Stimulated activated effector memory CD8-positive, alpha-beta T cell treated with anti-CD3 and anti-CD28 coated beads, Interleukin-12 subunit alpha, Interleukin-12 subunit beta, amount 100 ng/mL, for 72 hours (primary cell): Measurements from ENCODE around the gene MBOAT7.
"Not testable (repeated sequence)": the region's sequence is repeated elsewhere in the genome, so short reads cannot be mapped to it uniquely, and the experiment has no call there.

Experiments
- ATAC-seq: fragments of 150-1000 bp; cut with Tn5 transposase; 2 replicates; pipeline ENCODE4 v1.10.0; 2021
- DNase-seq, 2 donors: peaks; one replicate each; pipeline ENCODE4 v3.0.0; 2021 to 2022; ENCODE audit warnings: low spot score in 2 of 2
- H3K27ac Mint-ChIP-seq: one replicate; pipeline ENCODE4 v1.8.0; 2022; ENCODE audit warnings: mild to moderate bottlenecking, mixed read lengths
- H3K36me3 Mint-ChIP-seq: one replicate; pipeline ENCODE4 v1.8.0; 2022; ENCODE audit warnings: mild to moderate bottlenecking, mixed read lengths
- H3K4me1 Mint-ChIP-seq: one replicate; pipeline ENCODE4 v1.8.0; 2022; ENCODE audit warnings: mixed read lengths
- H3K4me3 Mint-ChIP-seq: one replicate; pipeline ENCODE4 v1.8.0; 2022; ENCODE audit warnings: mild to moderate bottlenecking, mixed read lengths
- H3K9me3 Mint-ChIP-seq: one replicate; pipeline ENCODE4 v1.8.0; 2022; ENCODE audit warnings: mixed read lengths

Gene MBOAT7

GRCh38 chr19:54203151-54203611, 13.8 kb upstream of the MBOAT7 start:
- DNase-seq, result no peak
- Mint-ChIP-seq H3K4me1 (peaks cover 79% of the 10 kb centered on the region), H3K36me3 (peaks cover 81% of the 10 kb centered on the region), H3K4me3 (peak overlapping the region; percentile 88), H3K9me3 (no peaks in the 10 kb centered on the region), H3K27ac (peak overlapping the region; percentile 99)
- no peak for ATAC-seq

DNA sequence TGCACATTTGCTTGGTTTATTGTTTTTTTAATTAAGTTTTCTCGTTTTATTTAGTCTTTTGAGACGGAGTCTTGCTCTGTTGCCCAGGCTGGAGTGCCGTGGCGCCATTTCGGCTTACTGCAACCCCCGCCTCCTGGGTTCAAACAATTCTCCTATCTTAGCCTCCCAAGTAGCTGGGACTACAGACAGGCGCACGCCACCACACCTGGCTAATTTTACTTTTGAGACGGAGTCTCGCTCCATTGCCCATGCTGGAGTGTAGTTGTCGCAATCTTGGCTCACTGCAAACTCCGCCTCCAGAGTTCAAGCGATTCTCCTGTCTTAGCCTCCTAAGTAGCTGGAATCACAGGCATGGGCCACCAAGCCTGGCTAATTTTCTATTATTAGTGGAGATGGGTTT, 12.6 kb upstream of the MBOAT7 start:
- H3K27ac Mint-ChIP-seq, result peak overlapping the region; percentile 99

GRCh38 chr19:54201172-54201701, 11.9 kb upstream of the MBOAT7 start:
- DNase-seq (no peak), ATAC-seq (no peak)
- Mint-ChIP-seq H3K4me1 (peaks cover 60% of the 10 kb centered on the region), H3K9me3 (no peaks in the 10 kb centered on the region), H3K27ac (peak overlapping the region; percentile 99), H3K36me3 (peaks cover 63% of the 10 kb centered on the region), H3K4me3 (peak overlapping the region; percentile 88)

More for the DNA sequence above, 12.6 kb upstream of the MBOAT7 start:
- DNase-seq (no peak), ATAC-seq (no peak)
- Mint-ChIP-seq H3K36me3 (peaks cover 69% of the 10 kb centered on the region), H3K4me3 (peak overlapping the region; percentile 88), H3K9me3 (no peaks in the 10 kb centered on the region), H3K4me1 (peaks cover 67% of the 10 kb centered on the region)

DNA sequence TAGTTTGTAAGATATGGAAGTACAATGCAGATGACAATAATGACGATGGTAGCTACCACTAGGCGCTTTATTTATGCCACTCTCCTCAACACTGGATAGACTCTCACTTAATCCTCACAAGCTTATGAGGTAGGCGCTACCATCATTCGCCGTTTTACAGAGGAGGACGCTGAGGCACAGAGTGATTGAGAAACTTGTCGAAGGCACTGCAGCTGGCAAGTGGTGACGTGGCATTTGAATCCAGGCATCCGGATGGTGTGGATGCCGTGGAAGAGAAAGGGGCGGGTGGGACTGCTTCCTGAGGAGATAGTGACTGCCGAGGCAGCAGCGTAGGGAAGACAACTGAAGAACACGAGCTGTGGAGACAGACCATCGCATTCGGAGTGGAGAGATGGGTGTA, 10.0 kb upstream of the MBOAT7 start:
- DNase-seq, result no peak
- H3K36me3 Mint-ChIP-seq, result peaks cover 63% of the 10 kb centered on the region
- H3K4me3 Mint-ChIP-seq, result peak overlapping the region; percentile 88
- H3K9me3 Mint-ChIP-seq, result no peaks in the 10 kb centered on the region
- H3K27ac Mint-ChIP-seq, result peak overlapping the region; percentile 99
- H3K4me1 Mint-ChIP-seq, result peaks cover 42% of the 10 kb centered on the region
- ATAC-seq, result no peak

DNA sequence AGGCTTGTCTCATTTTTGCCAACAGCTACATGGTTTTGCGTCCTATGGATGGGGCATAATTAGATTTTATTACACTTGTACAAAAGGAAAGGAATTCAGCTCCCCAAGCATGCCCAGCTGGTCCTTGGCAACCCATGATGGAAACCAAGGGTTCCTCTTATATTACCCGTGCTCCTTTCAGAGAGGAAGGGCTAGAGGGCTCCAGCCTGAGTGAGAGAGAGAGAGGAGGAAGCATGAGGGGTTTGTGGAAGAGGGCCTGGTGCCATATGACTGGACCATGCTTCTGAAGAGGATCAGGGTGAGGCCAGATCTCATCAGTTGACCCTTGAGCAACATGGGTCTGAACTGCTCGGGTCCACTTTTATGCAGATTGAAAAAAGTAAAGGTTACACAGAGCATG, 7.7 kb upstream of the MBOAT7 start:
- no peak for DNase-seq
- H3K4me1 Mint-ChIP-seq, result peaks cover 31% of the 10 kb centered on the region
- no peak overlapping the region for H3K27ac Mint-ChIP-seq
- peaks cover 61% of the 10 kb centered on the region for H3K36me3 Mint-ChIP-seq
- no peak overlapping the region for H3K4me3 Mint-ChIP-seq
- ATAC-seq, result no peak
- no peaks in the 10 kb centered on the region for H3K9me3 Mint-ChIP-seq

GRCh38 chr19:54196536-54196935, 7.2 kb upstream of the MBOAT7 start:
- H3K4me1 Mint-ChIP-seq, result peaks cover 34% of the 10 kb centered on the region
- DNase-seq (no peak), ATAC-seq (no peak)
- no peak overlapping the region for H3K27ac Mint-ChIP-seq
- no peak overlapping the region for H3K4me3 Mint-ChIP-seq
- H3K36me3 Mint-ChIP-seq, result peaks cover 59% of the 10 kb centered on the region
- no peaks in the 10 kb centered on the region for H3K9me3 Mint-ChIP-seq

DNA sequence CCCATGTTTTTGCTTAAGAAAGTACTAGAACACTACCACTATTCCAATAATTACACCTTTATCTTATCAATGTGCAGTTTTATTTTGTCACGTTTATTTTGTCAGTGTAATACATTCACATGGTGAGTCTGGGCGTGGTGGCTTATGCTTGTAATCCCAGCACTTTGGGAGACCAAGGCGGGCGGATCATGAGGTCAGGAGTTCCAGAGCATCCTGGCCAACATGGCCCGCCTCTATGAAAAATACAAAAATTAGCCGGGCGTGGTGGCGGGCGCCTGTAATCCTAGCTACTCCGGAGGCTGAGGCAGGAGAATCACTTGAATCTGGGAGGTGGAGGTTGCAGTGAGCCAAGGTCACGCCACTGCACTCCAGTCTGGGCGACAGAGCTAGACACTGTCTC, 5.1 kb upstream of the MBOAT7 start:
- ATAC-seq, H3K27ac Mint-ChIP-seq, H3K4me3 Mint-ChIP-seq, H3K9me3 Mint-ChIP-seq, DNase-seq: not testable (repeated sequence)
- peaks cover 64% of the 10 kb centered on the region for H3K36me3 Mint-ChIP-seq
- H3K4me1 Mint-ChIP-seq, result peaks cover 24% of the 10 kb centered on the region

GRCh38 chr19:54193011-54193410, 3.6 kb upstream of the MBOAT7 start:
- ATAC-seq (no peak), DNase-seq (no peak)
- Mint-ChIP-seq H3K36me3 (peaks cover 68% of the 10 kb centered on the region), H3K9me3 (no peaks in the 10 kb centered on the region), H3K4me3 (peak overlapping the region; percentile 95), H3K4me1 (peaks cover 27% of the 10 kb centered on the region), H3K27ac (no peak overlapping the region)

DNA sequence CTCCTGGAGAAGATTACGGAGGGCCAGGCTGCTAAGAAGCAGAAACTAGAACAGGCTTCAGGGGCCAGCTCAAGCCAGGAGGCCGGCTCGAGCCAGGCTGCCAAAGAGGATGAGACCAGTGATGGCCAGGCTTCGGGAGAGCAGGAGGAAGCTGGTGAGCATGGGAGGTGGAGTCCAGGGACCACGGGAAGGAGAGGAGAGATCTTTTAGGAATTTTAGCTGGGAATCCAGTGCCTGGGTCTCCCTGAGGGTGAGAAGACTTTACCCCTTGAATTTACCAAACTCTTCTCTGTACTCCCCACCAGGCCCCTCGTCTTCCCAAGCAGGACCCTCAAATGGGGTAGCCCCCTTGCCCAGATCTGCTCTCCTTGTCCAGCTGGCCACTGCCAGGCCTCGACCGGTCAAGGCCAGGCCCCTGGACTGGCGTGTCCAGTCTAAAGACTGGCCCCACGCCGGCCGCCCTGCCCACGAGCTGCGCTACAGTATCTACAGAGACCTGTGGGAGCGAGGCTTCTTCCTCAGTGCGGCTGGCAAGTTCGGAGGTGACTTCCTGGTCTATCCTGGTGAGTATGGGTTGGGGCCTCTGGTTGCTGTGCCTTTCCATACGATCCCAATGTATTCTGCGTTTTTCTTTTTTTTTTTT, 2.6 kb upstream of the MBOAT7 start:
- Mint-ChIP-seq H3K4me1 (peaks cover 38% of the 10 kb centered on the region), H3K36me3 (peaks cover 77% of the 10 kb centered on the region), H3K4me3 (peak overlapping the region; percentile 95), H3K27ac (peak overlapping the region; percentile 99), H3K9me3 (no peaks in the 10 kb centered on the region)
- ATAC-seq, result no peak
- DNase-seq, result no peak

GRCh38 chr19:54191011-54191810, 1.8 kb upstream of the MBOAT7 start, which contains the start of gene TSEN34:
Gene TSEN34 (plus strand): TSS chr19:54191308. CDS start chr19:54191365, 57 bp downstream.
- Mint-ChIP-seq H3K36me3 (peaks cover 83% of the 10 kb centered on the region), H3K27ac (peak within 1 kb of the TSS; percentile 99)

DNA sequence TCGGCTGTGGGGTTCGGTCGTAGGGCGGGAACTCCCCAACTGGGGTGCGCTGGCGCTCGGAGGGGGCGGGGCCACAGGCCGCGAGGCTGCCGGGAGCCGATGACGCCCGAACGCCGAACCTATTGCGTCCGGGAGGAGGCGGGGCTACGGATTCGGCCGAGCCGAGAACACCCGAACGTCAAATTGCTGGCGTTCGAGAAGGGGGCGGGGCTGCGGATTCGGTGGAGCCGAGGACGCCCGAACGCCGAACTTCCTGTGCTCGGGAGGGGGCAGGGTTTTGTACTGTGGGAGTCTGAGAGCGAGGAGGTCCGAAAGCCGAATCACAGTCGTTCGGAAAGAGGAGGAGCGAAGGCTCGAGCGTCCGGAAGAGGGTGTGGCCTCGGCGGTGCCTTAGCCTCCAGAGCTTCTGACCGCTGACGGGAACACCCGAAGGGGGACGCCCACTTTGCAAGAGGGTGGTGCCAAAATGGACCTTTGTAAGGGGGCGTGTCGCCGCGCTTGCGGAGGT, 1.2 kb upstream of the MBOAT7 start:
- Mint-ChIP-seq H3K4me3 (peak overlapping the region; percentile 95), H3K9me3 (no peaks in the 10 kb centered on the region)

More at GRCh38 chr19:54191011-54191810, 1.8 kb upstream of the MBOAT7 start, which contains the start of gene TSEN34:
- no peaks in the 10 kb centered on the region for H3K9me3 Mint-ChIP-seq
- H3K4me1 Mint-ChIP-seq, result peaks cover 43% of the 10 kb centered on the region
- ATAC-seq (peak; percentile 52), DNase-seq (peak in 1 of 2 donors; percentile 92)
- H3K4me3 Mint-ChIP-seq, result peak within 1 kb of the TSS; percentile 95

DNA sequence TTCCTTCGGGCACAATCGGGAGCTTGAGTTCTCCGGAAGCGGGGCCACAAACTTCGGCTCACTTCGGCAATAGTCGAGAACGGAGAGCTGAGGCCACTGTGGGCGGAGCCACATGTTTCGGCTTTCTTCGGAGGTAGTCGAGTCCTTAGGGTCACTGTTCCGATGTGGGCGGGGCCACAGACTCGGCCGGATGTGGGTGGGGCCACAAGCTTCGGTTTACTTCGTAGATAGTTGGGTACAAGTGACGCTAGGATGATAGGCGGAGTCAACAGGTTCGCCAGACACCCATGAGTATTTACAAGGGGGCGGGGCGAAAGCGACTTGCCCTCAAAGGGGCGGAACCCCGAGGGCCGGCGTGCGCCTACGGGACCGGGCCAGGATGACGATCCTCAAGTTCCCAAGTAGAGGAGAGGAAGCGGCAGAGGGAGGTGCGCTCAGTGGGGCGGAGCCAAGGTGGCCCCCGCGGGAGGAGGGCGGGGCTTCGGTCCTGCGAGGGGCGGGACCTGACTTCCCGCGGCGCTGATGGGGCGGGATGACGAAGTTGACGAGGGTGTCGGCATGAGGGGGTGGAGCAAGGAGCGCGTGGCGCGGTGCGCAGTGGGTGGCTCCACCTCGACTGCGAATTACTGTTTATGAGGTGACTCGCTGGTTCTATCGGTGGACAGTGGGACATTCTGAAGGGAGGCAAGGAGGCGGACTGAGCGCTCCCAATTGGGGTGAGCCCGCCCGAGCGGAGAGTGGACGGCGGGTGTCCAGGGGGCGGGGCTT, 539 bp upstream of the MBOAT7 start:
- peaks cover 43% of the 10 kb centered on the region for H3K4me1 Mint-ChIP-seq
- peak; percentile 98 to 100 for DNase-seq
- peak; percentile 74 for ATAC-seq
- H3K27ac Mint-ChIP-seq, result peak overlapping the region; percentile 99
- H3K36me3 Mint-ChIP-seq, result peaks cover 80% of the 10 kb centered on the region
- H3K4me3 Mint-ChIP-seq, result peak overlapping the region; percentile 95
- no peaks in the 10 kb centered on the region for H3K9me3 Mint-ChIP-seq

More for the DNA sequence above, 1.2 kb upstream of the MBOAT7 start:
- peak; percentile 99 to 100 for DNase-seq
- peaks cover 43% of the 10 kb centered on the region for H3K4me1 Mint-ChIP-seq
- ATAC-seq, result peak; percentile 76
- peak overlapping the region; percentile 99 for H3K27ac Mint-ChIP-seq
- H3K36me3 Mint-ChIP-seq, result peaks cover 82% of the 10 kb centered on the region

DNA sequence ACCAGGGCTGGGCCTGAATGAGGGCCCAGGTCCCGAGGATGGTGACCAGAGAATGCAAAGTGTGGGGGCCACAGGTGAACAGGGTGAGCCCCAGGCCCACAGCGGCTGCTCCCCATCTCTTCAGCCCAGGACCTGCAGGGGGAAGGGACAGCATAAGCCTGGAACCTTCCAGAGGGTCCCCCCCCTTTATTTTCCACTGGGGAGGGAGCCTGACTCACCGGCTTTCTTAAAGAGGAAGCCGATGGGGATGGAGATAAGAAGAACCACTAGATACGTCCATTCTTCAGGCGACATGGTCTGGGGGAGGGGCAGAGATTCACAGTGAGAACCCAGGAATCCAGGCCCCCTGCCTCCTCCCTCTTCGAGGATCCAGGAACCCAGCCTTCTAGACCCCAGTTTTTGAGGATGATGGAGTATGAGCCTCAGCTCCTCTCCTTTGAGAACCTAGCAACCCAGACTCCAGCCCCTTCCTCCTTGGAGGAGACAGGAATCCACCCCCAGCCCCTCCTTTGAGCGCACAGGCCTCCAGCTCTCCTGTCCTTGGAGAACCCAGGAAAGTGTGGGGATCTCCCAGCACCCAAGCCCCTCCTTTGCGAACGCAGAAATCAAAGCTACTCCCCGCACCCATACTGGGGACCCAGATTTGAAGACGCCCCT, 1.0 kb downstream of the MBOAT7 start:
- Mint-ChIP-seq H3K4me1 (peaks cover 43% of the 10 kb centered on the region), H3K9me3 (no peaks in the 10 kb centered on the region), H3K4me3 (peak overlapping the region; percentile 95), H3K36me3 (peaks cover 75% of the 10 kb centered on the region), H3K27ac (peak overlapping the region; percentile 99)
- DNase-seq, result no peak
- no peak for ATAC-seq

DNA sequence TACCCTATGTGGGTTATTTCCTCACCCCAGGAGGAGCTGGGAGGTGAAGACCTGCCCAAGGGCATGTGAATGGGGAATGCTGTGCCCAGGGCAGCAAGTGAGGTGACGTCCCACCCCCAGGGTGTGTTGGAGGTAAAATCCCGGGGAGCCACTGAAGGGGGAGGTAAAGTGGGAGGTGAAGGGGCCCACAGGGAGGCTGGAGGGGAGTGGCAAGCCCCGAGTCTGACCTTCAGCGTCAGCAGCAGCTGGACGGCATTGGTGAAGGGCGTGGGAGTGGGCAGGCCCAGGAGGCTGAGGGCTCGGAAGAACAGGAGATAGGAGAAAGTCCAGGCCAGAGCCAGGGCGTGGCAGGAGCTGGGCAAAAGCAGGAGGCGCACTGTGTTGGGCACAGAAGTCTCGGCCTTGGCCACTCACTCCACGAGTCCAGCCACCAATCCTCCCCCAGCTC, 2.4 kb downstream of the MBOAT7 start:
- peaks cover 72% of the 10 kb centered on the region for H3K36me3 Mint-ChIP-seq
- peak overlapping the region; percentile 95 for H3K4me3 Mint-ChIP-seq
- peaks cover 29% of the 10 kb centered on the region for H3K4me1 Mint-ChIP-seq
- H3K27ac Mint-ChIP-seq, result peak overlapping the region; percentile 99
- ATAC-seq, result no peak
- H3K9me3 Mint-ChIP-seq, result no peaks in the 10 kb centered on the region
- DNase-seq, result no peak
